GM23338 (cell line): Measurements from ENCODE around the gene JMJD1C. TPM values are rescaled to one million over a fixed set of nuclear protein-coding genes. Genes with fewer than 3 reads are reported as not detected.

ENCODE experiments used
- ATAC-seq: fragments of 200-7000 bp; cut with Tn5 transposase; 3 replicates; pipeline ENCODE4 v1.9.1; 2020
- DNase-seq: peaks from one replicate; pipeline ENCODE4 v3.0.0-alpha.2; 2015; ENCODE audit warnings: low spot score
- H2AFZ ChIP-seq: fragments of 200-600 bp; sonication (generic); 2 replicates; pipeline ENCODE4 v1.8.0; 2016; ENCODE audit warnings: antibody characterized with exemption, mild to moderate bottlenecking, moderate library complexity
- H3F3A ChIP-seq: fragments of 200-600 bp; sonication (generic); replicated peaks from 2 replicates; pipeline ENCODE4 v1.8.0; 2017; ENCODE audit warnings: antibody characterized with exemption, mixed run types, low read depth
- H3K27ac ChIP-seq: fragments of 200-600 bp; sonication (generic); 2 replicates; pipeline ENCODE4 v1.6.1; 2016; ENCODE audit warnings: low read depth
- H3K27me3 ChIP-seq: fragments of 200-600 bp; sonication (generic); 2 replicates; pipeline ENCODE4 v1.8.0; 2016; ENCODE audit warnings: mild to moderate bottlenecking, mixed run types, moderate library complexity; ENCODE audit not compliant: insufficient read depth
- H3K36me3 ChIP-seq: fragments of 200-600 bp; sonication (generic); 2 replicates; pipeline ENCODE4 v1.8.0; 2016; ENCODE audit warnings: mild to moderate bottlenecking; ENCODE audit not compliant: insufficient read depth
- H3K4me1 ChIP-seq: fragments of 200-600 bp; sonication (generic); 2 replicates; pipeline ENCODE4 v1.8.0; 2016; ENCODE audit warnings: mild to moderate bottlenecking, moderate library complexity; ENCODE audit not compliant: insufficient read depth
- H3K4me2 ChIP-seq: fragments of 200-600 bp; sonication (generic); 2 replicates; pipeline ENCODE4 v1.7.1; 2017; ENCODE audit warnings: mixed run types
- H3K4me3 ChIP-seq: fragments of 200-600 bp; sonication (generic); 2 replicates; pipeline ENCODE4 v1.6.1; 2016; ENCODE audit warnings: mixed run types
- H3K79me2 ChIP-seq: fragments of 200-600 bp; sonication (generic); replicated peaks from 2 replicates; pipeline ENCODE4 v1.8.0; 2017; ENCODE audit warnings: mild to moderate bottlenecking; ENCODE audit not compliant: insufficient read depth
- H3K9me2 ChIP-seq: fragments of 200-600 bp; sonication (generic); 2 replicates; pipeline ENCODE4 v1.8.0; 2017; ENCODE audit not compliant: insufficient read depth
- H4K20me1 ChIP-seq: fragments of 200-600 bp; sonication (generic); replicated peaks from 2 replicates; pipeline ENCODE4 v1.8.0; 2017; ENCODE audit warnings: mild to moderate bottlenecking; ENCODE audit not compliant: insufficient read depth
- H3K27ac Mint-ChIP-seq: 2 replicates; pipeline ENCODE4 v1.8.0; 2020; ENCODE audit warnings: inconsistent platforms, mild to moderate bottlenecking, moderate library complexity, mixed read lengths
- H3K27me3 Mint-ChIP-seq: 3 replicates; pipeline ENCODE4 v1.8.0; 2022; ENCODE audit warnings: low read depth, mild to moderate bottlenecking, moderate library complexity, mixed read lengths, inconsistent platforms; ENCODE audit not compliant: insufficient read depth, poor library complexity
- H3K36me3 Mint-ChIP-seq: 3 replicates; pipeline ENCODE4 v1.8.0; 2021; ENCODE audit warnings: low read depth, mild to moderate bottlenecking, inconsistent platforms, moderate library complexity, mixed read lengths
- H3K4me1 Mint-ChIP-seq: 3 replicates; pipeline ENCODE4 v1.8.0; 2020; ENCODE audit warnings: mild to moderate bottlenecking, inconsistent platforms, mixed read lengths
- H3K4me3 Mint-ChIP-seq: 3 replicates; pipeline ENCODE4 v1.8.0; 2021; ENCODE audit warnings: moderate library complexity, mild to moderate bottlenecking, inconsistent platforms, mixed read lengths
- H3K9me3 Mint-ChIP-seq: 3 replicates; pipeline ENCODE4 v1.8.0; 2020; ENCODE audit warnings: moderate library complexity, mild to moderate bottlenecking, inconsistent platforms, mixed read lengths
- CREB1 ChIP-seq: fragments of 250-450 bp; sonication (Bioruptor Pico); IDR thresholded peaks from 2 replicates; pipeline ENCODE4 v1.5.0; 2020; ENCODE audit warnings: low read depth, mild to moderate bottlenecking, moderate library complexity
- CTCF ChIP-seq, 2 experiments: fragments of 200-600 bp in 1 of 2; sonication (generic) in 1 of 2; conservative IDR thresholded peaks; 2 replicates each; pipeline versions ENCODE4 v1.5.1 to v1.6.1; 2016 to 2017; ENCODE audit warnings: antibody characterized with exemption in 2 of 2, low read depth in 2 of 2, mild to moderate bottlenecking in 2 of 2, moderate library complexity in 1 of 2
- EZH2 ChIP-seq: fragments of 200-600 bp; sonication (generic); IDR thresholded peaks from one replicate; pipeline ENCODE4 v1.8.0; 2017; ENCODE audit warnings: antibody characterized with exemption, mild to moderate bottlenecking, low read depth; ENCODE audit not compliant: unreplicated experiment
- EZH2phosphoT487 ChIP-seq: fragments of 200-600 bp; sonication (generic); IDR thresholded peaks from one replicate; pipeline ENCODE4 v1.8.1; 2018; ENCODE audit warnings: antibody characterized with exemption; ENCODE audit not compliant: unreplicated experiment
- JUNB ChIP-seq: IDR thresholded peaks from one replicate; pipeline ENCODE4 v1.6.1; 2016; ENCODE audit warnings: antibody characterized with exemption; ENCODE audit not compliant: unreplicated experiment
- NANOG ChIP-seq: IDR thresholded peaks from 2 replicates; pipeline ENCODE4 v1.6.1; 2016; ENCODE audit warnings: antibody characterized with exemption, borderline replicate concordance
- POLR2AphosphoS5 ChIP-seq: IDR thresholded peaks from 2 replicates; pipeline ENCODE4 v1.6.1; 2016; ENCODE audit warnings: antibody characterized with exemption, low read depth
- ZNF462 ChIP-seq: fragments of 250-450 bp; sonication (Bioruptor Pico); IDR thresholded peaks from 2 replicates; pipeline ENCODE4 v1.5.0; 2020; ENCODE audit warnings: mild to moderate bottlenecking, moderate library complexity
- polyA plus RNA-seq: library from polyadenylated mRNA; unstranded; fragments of >200 nt; fragmentation: Nextera tagmentation; extraction: Ambion mirVana; gene quantifications from 2 replicates; pipeline ENCODE4 v1.2.1, GENCODE V29; 2016
- total RNA-seq: library from RNA; depleted of rRNA; stranded (reverse); fragments of >200 nt; shearing (Covaris generic); gene quantifications from 2 replicates; pipeline ENCODE4 v1.2.3, GENCODE V29; 2014

Gene JMJD1C
- total and polyA plus RNA-seq, 2 experiments from 2014 or later = 333 to 435 TPM

DNA sequence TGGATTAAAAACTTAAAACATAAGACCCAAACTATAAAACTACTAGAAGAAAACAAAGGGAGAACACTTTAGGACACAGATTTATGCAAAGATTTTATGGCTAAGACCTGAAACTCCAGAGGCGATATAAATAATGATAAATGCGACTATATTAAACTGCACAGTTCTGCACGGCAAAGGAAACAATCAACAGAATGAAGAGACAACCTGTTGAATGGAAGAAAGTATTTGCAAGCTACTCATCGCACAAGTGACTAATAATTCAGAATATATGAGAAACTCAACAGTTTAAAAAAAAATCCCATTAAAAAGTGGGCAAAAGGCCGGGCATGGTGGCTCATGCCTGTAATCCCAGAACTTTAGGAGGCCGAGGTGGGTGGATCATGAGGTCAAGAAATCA lies 73.6 kb downstream of the JMJD1C start (continued):
- TF ChIP-seq ZNF462 (CRISPR knock-in tag) (no peak), CREB1 (CRISPR knock-in tag) (no peak), EZH2 (no peak), CTCF (conservative IDR thresholded peaks at IDR 0.05; ENCODE audit: low read depth in 2 of 2) (no peak), NANOG (no peak), POLR2AphosphoS5 (no peak), EZH2phosphoT487 (no peak), JUNB (no peak)

DNA sequence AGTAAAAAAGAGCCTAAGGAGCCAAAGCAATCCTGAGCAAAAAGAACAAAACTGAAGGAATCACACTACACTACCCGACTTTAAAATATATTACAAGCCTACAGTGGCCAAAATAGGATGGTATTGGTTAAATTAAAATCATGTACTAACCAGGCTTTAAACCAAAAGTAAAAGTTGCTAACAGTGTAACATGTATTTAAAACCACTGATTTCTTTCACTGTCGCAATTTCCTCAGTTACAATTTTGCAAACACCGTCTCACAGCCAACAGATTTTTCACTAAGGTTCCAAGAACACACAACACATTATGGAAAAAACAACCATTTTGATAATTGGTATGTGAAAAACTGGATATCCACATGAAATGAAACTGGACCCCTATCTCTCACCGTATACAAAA lies 74.0 kb downstream of the JMJD1C start:
- H3K4me1 Mint-ChIP-seq = peaks cover 11% of the 10 kb centered on the region
- no peaks in the 10 kb centered on the region for H3K9me3 Mint-ChIP-seq
- no peaks in the 10 kb centered on the region for H3K9me2 ChIP-seq
- no peaks in the 10 kb centered on the region for H3K27me3 ChIP-seq
- H3F3A ChIP-seq = no peaks in the 10 kb centered on the region
- peaks cover 100% of the 10 kb centered on the region for H3K79me2 ChIP-seq
- ATAC-seq (no peak), DNase-seq (no peak)
- peaks cover 10% of the 10 kb centered on the region; the same call in 1 of the 2 replicates for H4K20me1 ChIP-seq
- no peaks in the 10 kb centered on the region for H3K27me3 Mint-ChIP-seq
- H3K27ac ChIP-seq = peak overlapping the region; percentile 39; the same call in 1 of the 2 replicates
- H3K36me3 ChIP-seq = no peaks in the 10 kb centered on the region
- no peak overlapping the region for H3K4me3 Mint-ChIP-seq
- H3K4me1 ChIP-seq = peaks cover 11% of the 10 kb centered on the region; the same call in 1 of the 2 replicates
- no peaks in the 10 kb centered on the region; the same call in 2 of the 3 replicates for H3K36me3 Mint-ChIP-seq
- no peak overlapping the region for H2AFZ ChIP-seq
- no peak overlapping the region for H3K4me3 ChIP-seq
- H3K4me2 ChIP-seq = no peak overlapping the region
- H3K27ac Mint-ChIP-seq = no peak overlapping the region
- no peak for TF ChIP-seq ZNF462 (CRISPR knock-in tag)
